WTC11 (cell line): ENCODE data around the gene STAC2. TPM values are rescaled to one million over a fixed set of nuclear protein-coding genes. Genes with fewer than 3 reads are reported as not detected.

Experiments
- ATAC-seq: fragments of 200-7000 bp; cut with Tn5 transposase; 2 replicates; pipeline ENCODE4 v1.10.0; 2021; ENCODE audit warnings: mild to moderate bottlenecking, moderate library complexity
- CTCF ChIA-PET: fragments of 300-600 bp; sonication (Branson Sonifier 250); formaldehyde crosslinking; loops from one replicate; lab custom pipeline; 2021; ENCODE audit warnings: antibody characterized with exemption; lab: Charles Lee
- POLR2A ChIA-PET: fragments of 350-600 bp; sonication (Branson Sonifier 250); formaldehyde crosslinking; loops from one replicate; lab custom pipeline; 2021; ENCODE audit warnings: antibody characterized with exemption; lab: Charles Lee
- DNase-seq: peaks from one replicate; pipeline ENCODE4 v3.0.0; 2021; ENCODE audit warnings: low spot score
- H3K27ac Mint-ChIP-seq: 2 replicates; pipeline ENCODE4 v1.8.0; 2021; ENCODE audit warnings: mixed read lengths
- H3K27me3 Mint-ChIP-seq: 2 replicates; pipeline ENCODE4 v1.8.0; 2021; ENCODE audit warnings: low read depth, mild to moderate bottlenecking, moderate library complexity, mixed read lengths
- H3K36me3 Mint-ChIP-seq: 2 replicates; pipeline ENCODE4 v1.8.0; 2021; ENCODE audit warnings: mixed read lengths
- H3K4me1 Mint-ChIP-seq: 2 replicates; pipeline ENCODE4 v1.8.0; 2022; ENCODE audit warnings: mixed read lengths
- H3K4me3 Mint-ChIP-seq: 2 replicates; pipeline ENCODE4 v1.8.0; 2021; ENCODE audit warnings: mild to moderate bottlenecking, moderate library complexity, mixed read lengths
- H3K9me3 Mint-ChIP-seq: 2 replicates; pipeline ENCODE4 v1.8.0; 2021; ENCODE audit warnings: mixed read lengths
- ATF1 ChIP-seq: sonication (generic); formaldehyde crosslinking; IDR thresholded peaks from 2 replicates; pipeline ENCODE4 v1.8.1; 2023; ENCODE audit warnings: mild to moderate bottlenecking, moderate library complexity, missing genetic modification reagents
- ATF3 ChIP-seq: sonication (generic); formaldehyde crosslinking; conservative IDR thresholded peaks from 2 replicates; pipeline ENCODE4 v1.8.1; 2022; ENCODE audit warnings: mild to moderate bottlenecking, missing genetic modification reagents
- E2F1 ChIP-seq: sonication (generic); formaldehyde crosslinking; IDR thresholded peaks from 2 replicates; pipeline ENCODE4 v1.8.0; 2022; ENCODE audit warnings: mild to moderate bottlenecking, missing genetic modification reagents
- HMGA2 ChIP-seq: fragments of 250-450 bp; sonication (Bioruptor Pico); IDR thresholded peaks from 2 replicates; pipeline ENCODE4 v1.4.0; 2021; ENCODE audit warnings: mild to moderate bottlenecking, moderate library complexity
- NFYB ChIP-seq: sonication (generic); formaldehyde crosslinking; conservative IDR thresholded peaks from 2 replicates; pipeline ENCODE4 v1.8.0; 2022; ENCODE audit warnings: low read depth, missing genetic modification reagents
- NR1H2 ChIP-seq: sonication (generic); formaldehyde crosslinking; IDR thresholded peaks from 2 replicates; pipeline ENCODE4 v1.9.0; 2021; ENCODE audit warnings: mild to moderate bottlenecking, moderate library complexity, missing genetic modification reagents
- NR3C1 ChIP-seq: sonication (generic); formaldehyde crosslinking; conservative IDR thresholded peaks from 2 replicates; pipeline ENCODE4 v1.8.1; 2023; ENCODE audit warnings: low read depth, mild to moderate bottlenecking, missing genetic modification reagents
- PREB ChIP-seq: sonication (generic); formaldehyde crosslinking; IDR thresholded peaks from 2 replicates; pipeline ENCODE4 v1.8.1; 2022; ENCODE audit warnings: mild to moderate bottlenecking, missing genetic modification reagents, moderate library complexity, borderline replicate concordance
- RORB ChIP-seq: fragments of 250-450 bp; sonication (Bioruptor Pico); IDR thresholded peaks from 2 replicates; pipeline ENCODE4 v1.9.0; 2021; ENCODE audit warnings: mild to moderate bottlenecking
- SMAD3 ChIP-seq: sonication (generic); formaldehyde crosslinking; IDR thresholded peaks from 2 replicates; pipeline ENCODE4 v1.8.0; 2022; ENCODE audit warnings: missing genetic modification reagents, mild to moderate bottlenecking, borderline replicate concordance
- SP1 ChIP-seq: sonication (generic); formaldehyde crosslinking; conservative IDR thresholded peaks from 2 replicates; pipeline ENCODE4 v1.8.1; 2022; ENCODE audit warnings: missing genetic modification reagents
- TEAD1 ChIP-seq: sonication (generic); formaldehyde crosslinking; IDR thresholded peaks from 2 replicates; pipeline ENCODE4 v1.8.0; 2022; ENCODE audit warnings: mild to moderate bottlenecking, missing genetic modification reagents
- TEAD4 ChIP-seq: sonication (generic); formaldehyde crosslinking; IDR thresholded peaks from 2 replicates; pipeline ENCODE4 v1.8.0; 2022; ENCODE audit warnings: mild to moderate bottlenecking, missing genetic modification reagents
- USF1 ChIP-seq: sonication (generic); formaldehyde crosslinking; IDR thresholded peaks from 2 replicates; pipeline ENCODE4 v1.8.0; 2022; ENCODE audit warnings: mild to moderate bottlenecking, missing genetic modification reagents
- ZBTB43 ChIP-seq: sonication (generic); formaldehyde crosslinking; IDR thresholded peaks from 2 replicates; pipeline ENCODE4 v1.8.1; 2023; ENCODE audit warnings: mild to moderate bottlenecking, missing genetic modification reagents
- ZNF232 ChIP-seq: sonication (generic); formaldehyde crosslinking; IDR thresholded peaks from 2 replicates; pipeline ENCODE4 v1.8.0; 2022; ENCODE audit warnings: mild to moderate bottlenecking, missing genetic modification reagents
- ZNF317 ChIP-seq: sonication (generic); formaldehyde crosslinking; IDR thresholded peaks from 2 replicates; pipeline ENCODE4 v1.8.1; 2023; ENCODE audit warnings: low read depth, mild to moderate bottlenecking, moderate library complexity, missing genetic modification reagents, borderline replicate concordance
- ZNF396 ChIP-seq: fragments of 250-450 bp; sonication (Bioruptor Pico); IDR thresholded peaks from 2 replicates; pipeline ENCODE4 v1.8.0; 2021; ENCODE audit warnings: mild to moderate bottlenecking, moderate library complexity, borderline replicate concordance
- ZNF671 ChIP-seq: fragments of 250-450 bp; sonication (Bioruptor Pico); IDR thresholded peaks from 2 replicates; pipeline ENCODE4 v1.8.0; 2021; ENCODE audit warnings: mild to moderate bottlenecking
- ZSCAN18 ChIP-seq: fragments of 250-450 bp; sonication (Bioruptor Pico); IDR thresholded peaks from 2 replicates; pipeline ENCODE4 v2.1.2; 2022; ENCODE audit warnings: mild to moderate bottlenecking, moderate library complexity
- total RNA-seq: library from RNA; stranded (reverse); gene quantifications from 3 replicates; pipeline ENCODE4 v1.2.3, GENCODE V29; 2021
- TF ChIP-seq, protein P1 (sequence below): sonication (generic); formaldehyde crosslinking; IDR thresholded peaks from 2 replicates; pipeline ENCODE4 v1.8.0; 2022; ENCODE audit warnings: mild to moderate bottlenecking, missing genetic modification reagents
- TF ChIP-seq, protein P2 (sequence below): fragments of 200-600 bp; IDR thresholded peaks from 2 replicates; pipeline ENCODE4 v1.8.0; 2022; ENCODE audit warnings: antibody characterized with exemption
- TF ChIP-seq, protein P3 (sequence below): fragments of 250-450 bp; sonication (Bioruptor Pico); IDR thresholded peaks from 2 replicates; pipeline ENCODE4 v1.9.0; 2021; ENCODE audit warnings: mild to moderate bottlenecking

The STAC2 gene
- total RNA-seq, 1 experiment from 2014 or later, result 4.2 TPM

DNA sequence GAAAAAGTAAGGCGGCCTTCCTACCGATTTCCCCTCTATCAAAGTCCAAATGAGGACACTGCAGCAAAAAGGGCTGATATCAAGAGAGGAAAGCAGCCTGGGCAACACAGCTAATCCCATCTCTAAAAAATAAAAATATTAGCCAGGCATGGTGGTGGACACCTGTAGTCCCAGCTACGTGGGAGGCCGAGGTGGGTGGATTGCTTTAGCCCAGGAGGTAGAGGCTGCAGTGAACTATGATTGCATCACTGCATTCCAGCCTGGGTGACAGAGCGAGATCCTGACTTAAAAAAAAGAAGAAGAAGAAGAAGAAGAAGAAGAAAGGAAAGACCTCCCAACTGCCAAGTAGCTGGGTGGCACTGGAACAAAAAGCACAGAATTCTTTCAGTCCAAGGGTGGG lies 42.7 kb downstream of the STAC2 start (continued):
- no peak for TF ChIP-seq PREB (CRISPR knock-in tag)
- no peak for TF ChIP-seq USF1 (CRISPR knock-in tag)
- TF ChIP-seq NR1H2 (CRISPR knock-in tag), result no peak
- no peak for TF ChIP-seq SP1

DNA sequence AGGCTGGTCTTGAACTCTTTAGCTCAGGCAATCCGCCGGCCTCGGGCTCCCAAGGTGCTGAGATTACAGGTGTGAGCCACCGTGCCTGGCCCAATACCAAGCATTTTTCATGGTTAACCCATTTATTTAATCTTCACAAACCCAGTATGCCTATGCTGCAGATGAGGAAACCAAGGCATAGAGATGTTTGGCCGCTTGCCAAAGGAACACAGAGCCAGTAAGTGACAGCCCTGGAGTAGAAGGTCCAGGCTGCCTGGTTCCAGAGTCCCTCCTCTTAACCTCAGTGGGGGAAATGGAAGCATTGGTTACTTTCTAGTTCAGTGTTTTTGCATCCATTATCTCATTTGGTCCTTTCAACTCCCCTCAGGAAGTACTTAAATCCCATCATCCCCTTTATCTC lies 44.4 kb downstream of the STAC2 start:
- no peak overlapping the region for H3K27ac Mint-ChIP-seq
- no peaks in the 10 kb centered on the region for H3K27me3 Mint-ChIP-seq
- ChIA-PET POLR2A (no interaction called here), CTCF (interaction anchor here (1.0 kb wide), 1 partner anchor 16 kb away, joined by 6 read pairs; the partner anchor contains the start of gene ARL5C)
- no peak for ATAC-seq
- H3K4me1 Mint-ChIP-seq, result peaks cover 15% of the 10 kb centered on the region
- no peak overlapping the region for H3K4me3 Mint-ChIP-seq
- no peaks in the 10 kb centered on the region for H3K9me3 Mint-ChIP-seq
- DNase-seq, result no peak
- peaks cover 22% of the 10 kb centered on the region for H3K36me3 Mint-ChIP-seq
- TF ChIP-seq NFYB (CRISPR knock-in tag) (no peak), ATF1 (CRISPR knock-in tag) (no peak), ZSCAN18 (no peak), TEAD1 (CRISPR knock-in tag) (no peak), NR3C1 (CRISPR knock-in tag) (no peak), ZNF317 (no peak), TEAD4 (CRISPR knock-in tag) (no peak), ZBTB43 (CRISPR knock-in tag) (no peak), ZNF396 (CRISPR knock-in tag) (no peak), HMGA2 (CRISPR knock-in tag) (no peak), ATF3 (CRISPR knock-in tag) (no peak), E2F1 (no peak), ZNF232 (CRISPR knock-in tag) (no peak), SMAD3 (CRISPR knock-in tag) (no peak), ZNF671 (CRISPR knock-in tag) (no peak), RORB (no peak)
- TF ChIP-seq, protein P1, sequence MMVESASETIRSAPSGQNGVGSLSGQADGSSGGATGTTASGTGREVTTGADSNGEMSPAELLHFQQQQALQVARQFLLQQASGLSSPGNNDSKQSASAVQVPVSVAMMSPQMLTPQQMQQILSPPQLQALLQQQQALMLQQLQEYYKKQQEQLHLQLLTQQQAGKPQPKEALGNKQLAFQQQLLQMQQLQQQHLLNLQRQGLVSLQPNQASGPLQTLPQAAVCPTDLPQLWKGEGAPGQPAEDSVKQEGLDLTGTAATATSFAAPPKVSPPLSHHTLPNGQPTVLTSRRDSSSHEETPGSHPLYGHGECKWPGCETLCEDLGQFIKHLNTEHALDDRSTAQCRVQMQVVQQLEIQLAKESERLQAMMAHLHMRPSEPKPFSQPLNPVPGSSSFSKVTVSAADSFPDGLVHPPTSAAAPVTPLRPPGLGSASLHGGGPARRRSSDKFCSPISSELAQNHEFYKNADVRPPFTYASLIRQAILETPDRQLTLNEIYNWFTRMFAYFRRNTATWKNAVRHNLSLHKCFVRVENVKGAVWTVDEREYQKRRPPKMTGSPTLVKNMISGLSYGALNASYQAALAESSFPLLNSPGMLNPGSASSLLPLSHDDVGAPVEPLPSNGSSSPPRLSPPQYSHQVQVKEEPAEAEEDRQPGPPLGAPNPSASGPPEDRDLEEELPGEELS (CRISPR knock-in tag), result no peak
- TF ChIP-seq, protein P2, sequence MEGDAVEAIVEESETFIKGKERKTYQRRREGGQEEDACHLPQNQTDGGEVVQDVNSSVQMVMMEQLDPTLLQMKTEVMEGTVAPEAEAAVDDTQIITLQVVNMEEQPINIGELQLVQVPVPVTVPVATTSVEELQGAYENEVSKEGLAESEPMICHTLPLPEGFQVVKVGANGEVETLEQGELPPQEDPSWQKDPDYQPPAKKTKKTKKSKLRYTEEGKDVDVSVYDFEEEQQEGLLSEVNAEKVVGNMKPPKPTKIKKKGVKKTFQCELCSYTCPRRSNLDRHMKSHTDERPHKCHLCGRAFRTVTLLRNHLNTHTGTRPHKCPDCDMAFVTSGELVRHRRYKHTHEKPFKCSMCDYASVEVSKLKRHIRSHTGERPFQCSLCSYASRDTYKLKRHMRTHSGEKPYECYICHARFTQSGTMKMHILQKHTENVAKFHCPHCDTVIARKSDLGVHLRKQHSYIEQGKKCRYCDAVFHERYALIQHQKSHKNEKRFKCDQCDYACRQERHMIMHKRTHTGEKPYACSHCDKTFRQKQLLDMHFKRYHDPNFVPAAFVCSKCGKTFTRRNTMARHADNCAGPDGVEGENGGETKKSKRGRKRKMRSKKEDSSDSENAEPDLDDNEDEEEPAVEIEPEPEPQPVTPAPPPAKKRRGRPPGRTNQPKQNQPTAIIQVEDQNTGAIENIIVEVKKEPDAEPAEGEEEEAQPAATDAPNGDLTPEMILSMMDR, result no peak
- TF ChIP-seq, protein P3, sequence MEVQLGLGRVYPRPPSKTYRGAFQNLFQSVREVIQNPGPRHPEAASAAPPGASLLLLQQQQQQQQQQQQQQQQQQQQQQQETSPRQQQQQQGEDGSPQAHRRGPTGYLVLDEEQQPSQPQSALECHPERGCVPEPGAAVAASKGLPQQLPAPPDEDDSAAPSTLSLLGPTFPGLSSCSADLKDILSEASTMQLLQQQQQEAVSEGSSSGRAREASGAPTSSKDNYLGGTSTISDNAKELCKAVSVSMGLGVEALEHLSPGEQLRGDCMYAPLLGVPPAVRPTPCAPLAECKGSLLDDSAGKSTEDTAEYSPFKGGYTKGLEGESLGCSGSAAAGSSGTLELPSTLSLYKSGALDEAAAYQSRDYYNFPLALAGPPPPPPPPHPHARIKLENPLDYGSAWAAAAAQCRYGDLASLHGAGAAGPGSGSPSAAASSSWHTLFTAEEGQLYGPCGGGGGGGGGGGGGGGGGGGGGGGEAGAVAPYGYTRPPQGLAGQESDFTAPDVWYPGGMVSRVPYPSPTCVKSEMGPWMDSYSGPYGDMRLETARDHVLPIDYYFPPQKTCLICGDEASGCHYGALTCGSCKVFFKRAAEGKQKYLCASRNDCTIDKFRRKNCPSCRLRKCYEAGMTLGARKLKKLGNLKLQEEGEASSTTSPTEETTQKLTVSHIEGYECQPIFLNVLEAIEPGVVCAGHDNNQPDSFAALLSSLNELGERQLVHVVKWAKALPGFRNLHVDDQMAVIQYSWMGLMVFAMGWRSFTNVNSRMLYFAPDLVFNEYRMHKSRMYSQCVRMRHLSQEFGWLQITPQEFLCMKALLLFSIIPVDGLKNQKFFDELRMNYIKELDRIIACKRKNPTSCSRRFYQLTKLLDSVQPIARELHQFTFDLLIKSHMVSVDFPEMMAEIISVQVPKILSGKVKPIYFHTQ, result no peak
